Retinal pigment epithelial cell (primary cell): ENCODE data around the gene INTS6.
A peak's percentile ranks its signal among the peaks of the same experiment; 100 is the strongest.

Source experiments
- DNase-seq: peaks from one replicate; pipeline ENCODE4 v3.0.0-alpha.2; 2010; ENCODE audit warnings: low read depth
- H3K4me3 ChIP-seq: 2 replicates; pipeline ENCODE4 v1.5.1; 2011; ENCODE audit warnings: mild to moderate bottlenecking, low read length, control low read depth, moderate library complexity
- CTCF ChIP-seq: conservative IDR thresholded peaks from 2 replicates; pipeline ENCODE4 v1.5.1; 2011; ENCODE audit warnings: low read depth, low read length, control low read depth, inconsistent platforms

The INTS6 gene

GRCh38 chr13:51444922-51445321 is 7.9 kb downstream of the INTS6 start:
- no peak for DNase-seq
- TF ChIP-seq CTCF = peak; percentile 50
- no peak overlapping the region for H3K4me3 ChIP-seq

DNA sequence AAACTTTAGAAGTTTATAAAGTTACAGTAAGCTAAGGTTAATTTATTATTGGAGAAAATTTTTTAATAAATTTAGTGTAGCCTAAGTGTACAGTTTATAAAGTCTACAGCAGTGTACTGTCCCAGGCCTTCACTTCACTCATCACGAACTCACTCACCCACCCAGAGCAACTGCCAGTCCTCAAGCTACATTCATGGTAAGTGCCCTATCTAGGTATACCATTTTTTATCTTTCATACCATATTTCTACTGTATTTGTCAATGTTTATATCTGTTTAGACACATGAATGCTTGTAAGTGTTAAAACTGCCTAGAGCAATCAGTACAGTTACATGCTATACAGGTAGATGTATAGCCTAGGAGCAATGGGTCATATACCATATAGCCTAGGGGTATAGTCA is 12.5 kb downstream of the INTS6 start:
- no peak overlapping the region for H3K4me3 ChIP-seq

DNA sequence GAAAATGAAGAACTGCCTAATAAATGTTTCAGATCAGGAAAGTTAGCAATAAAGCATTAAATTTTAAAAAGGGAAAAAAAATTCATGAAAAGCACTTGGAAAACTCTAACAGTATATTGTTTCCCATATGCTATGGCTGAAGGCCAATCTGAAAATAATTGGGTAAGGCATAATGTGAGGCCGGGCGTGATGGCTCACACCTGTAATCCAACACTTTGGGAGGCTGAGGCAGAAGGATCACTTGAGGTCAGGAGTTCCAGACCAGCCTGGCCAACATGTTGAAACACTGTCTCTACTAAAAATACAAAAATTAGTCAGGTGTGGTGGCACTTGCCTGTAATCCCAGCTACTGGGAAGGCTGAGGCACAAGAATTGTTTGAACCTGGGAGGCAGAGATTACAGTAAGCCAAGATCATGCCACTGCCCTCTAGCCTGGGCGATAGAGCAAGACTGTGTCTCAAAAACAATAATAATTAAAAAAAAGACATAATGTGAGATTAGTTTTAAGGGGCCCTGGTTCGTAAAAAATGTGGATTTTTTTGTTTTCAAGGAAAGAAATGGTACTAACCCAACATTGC is 15.2 kb downstream of the INTS6 start:
- no peak overlapping the region for H3K4me3 ChIP-seq
- no peak for DNase-seq
- TF ChIP-seq CTCF = no peak

More for the DNA sequence above, 12.5 kb downstream of the INTS6 start:
- TF ChIP-seq CTCF = no peak
- DNase-seq = no peak

DNA sequence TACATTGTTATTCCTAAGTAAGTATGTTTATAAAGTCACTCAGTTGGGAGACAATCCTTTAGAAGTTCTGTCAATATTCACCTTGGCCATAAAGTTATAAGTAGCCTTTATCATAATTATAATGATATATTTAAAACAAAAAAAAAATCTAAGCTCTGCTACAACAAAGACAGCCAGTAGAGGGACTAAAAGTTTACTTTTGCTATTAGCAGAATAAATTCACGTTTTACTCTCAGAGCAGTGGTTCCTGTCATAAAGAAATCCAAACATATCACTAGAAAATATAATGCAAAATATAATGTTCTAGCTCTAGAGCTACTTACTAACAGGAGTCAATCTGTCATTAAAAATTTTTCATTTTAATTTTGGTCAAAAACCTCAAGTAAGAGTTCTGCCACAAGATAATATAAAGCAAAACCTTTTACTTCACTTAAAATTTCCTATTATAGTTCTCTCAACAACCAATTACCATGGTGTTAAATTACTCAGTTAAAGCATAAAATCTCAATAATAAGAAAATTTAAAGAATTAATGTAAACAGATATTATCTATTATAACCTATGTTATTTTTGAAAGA is 17.7 kb downstream of the INTS6 start:
- peak; percentile 55 for TF ChIP-seq CTCF
- H3K4me3 ChIP-seq = no peak overlapping the region
- DNase-seq = no peak

DNA sequence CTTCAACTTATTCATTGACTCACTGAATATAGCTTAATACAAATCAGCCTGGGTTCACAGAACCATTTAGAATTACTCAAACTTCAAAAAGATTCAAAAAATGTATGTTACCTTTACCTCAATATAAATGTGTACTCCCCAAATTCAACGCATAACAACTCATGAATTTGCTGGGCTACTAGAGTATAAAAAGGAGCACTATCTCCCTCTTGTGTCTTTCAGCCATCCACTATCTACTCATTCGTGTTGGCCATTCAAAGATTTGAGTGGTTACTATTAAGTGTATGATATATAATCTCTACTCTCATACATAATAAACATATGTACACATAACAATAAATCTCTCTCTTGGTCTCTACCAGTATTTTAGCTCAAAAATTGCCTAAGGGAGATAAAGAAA is 20.3 kb downstream of the INTS6 start:
- no peak for TF ChIP-seq CTCF
- no peak for DNase-seq
- H3K4me3 ChIP-seq = no peak overlapping the region

GRCh38 chr13:51426982-51427381 is 25.9 kb downstream of the INTS6 start:
- DNase-seq = no peak
- TF ChIP-seq CTCF = no peak
- no peak overlapping the region for H3K4me3 ChIP-seq

- no peak overlapping the region for H3K4me3 ChIP-seq
- peak; percentile 5 for DNase-seq
- TF ChIP-seq CTCF = no peak
Measured at GRCh38 chr13:51425410-51426042, 27.3 kb downstream of the INTS6 start.
